Daoy (cell line): Measurements from ENCODE around the gene THAP11. TPM values are rescaled to one million over a fixed set of nuclear protein-coding genes. Genes with fewer than 3 reads are reported as not detected.
A peak's percentile ranks its signal among the peaks of the same experiment; 100 is the strongest.

Experiments used
- DNase-seq: peaks from one replicate; pipeline ENCODE4 v3.0.0-alpha.2; 2015; ENCODE audit warnings: low read depth
- total RNA-seq: library from RNA; depleted of rRNA; stranded (reverse); fragments of >200 nt; shearing (Covaris generic); gene quantifications from 2 replicates; pipeline ENCODE4 v1.2.3, GENCODE V29; 2014; rRNA removed

Gene THAP11
- total RNA-seq: 41.5 and 50.6 TPM in 2 replicates

- peak; percentile 94 for DNase-seq
These were observed at the start of gene THAP11 for GRCh38 chr16:67841816-67842508. Gene THAP11, plus strand, starts transcription at chr16:67842320. Its CDS starts 235 bp downstream, at chr16:67842555.

- no peak for DNase-seq
These were observed 45.9 kb upstream of the THAP11 start for GRCh38 chr16:67796099-67796718.

GRCh38 chr16:67800338-67800926, 41.7 kb upstream of the THAP11 start:
- no peak for DNase-seq

GRCh38 chr16:67801241-67801640, 40.9 kb upstream of the THAP11 start:
- DNase-seq: no peak

- no peak for DNase-seq
These were observed 40.2 kb upstream of the THAP11 start for GRCh38 chr16:67801883-67802282.

- DNase-seq: no peak
These were observed 38.2 kb upstream of the THAP11 start for GRCh38 chr16:67803894-67804293.

- no peak for DNase-seq
These were observed 37.1 kb upstream of the THAP11 start for GRCh38 chr16:67804853-67805542.

GRCh38 chr16:67805718-67806427, 36.2 kb upstream of the THAP11 start:
- DNase-seq: peak; percentile 6

- peak; percentile 98 for DNase-seq
These were observed 35.5 kb upstream of the THAP11 start, which contains the start of the genes RANBP10 and TSNAXIP1 for GRCh38 chr16:67806428-67807147. Gene RANBP10, minus strand, starts transcription at chr16:67806560. Its CDS starts 24 bp downstream, at chr16:67806536. Gene TSNAXIP1, plus strand, starts transcription at chr16:67806889. Its CDS starts 261 bp downstream, at chr16:67807150.

GRCh38 chr16:67807148-67807682, 34.9 kb upstream of the THAP11 start:
- DNase-seq: no peak

- DNase-seq: no peak
These were observed 30.2 kb upstream of the THAP11 start for GRCh38 chr16:67811899-67812298.

GRCh38 chr16:67814567-67814966, 27.6 kb upstream of the THAP11 start:
- DNase-seq: no peak

GRCh38 chr16:67820608-67821259, 21.4 kb upstream of the THAP11 start:
- no peak for DNase-seq

GRCh38 chr16:67822511-67822910, 19.6 kb upstream of the THAP11 start:
- no peak for DNase-seq

GRCh38 chr16:67825119-67825518, 17.0 kb upstream of the THAP11 start:
- no peak for DNase-seq

GRCh38 chr16:67825906-67826305, 16.2 kb upstream of the THAP11 start:
- no peak for DNase-seq

- DNase-seq: no peak
These were observed 13.5 kb upstream of the THAP11 start for GRCh38 chr16:67828651-67829050.

- peak; percentile 66 for DNase-seq
These were observed 9.1 kb upstream of the THAP11 start for GRCh38 chr16:67833030-67833414.

GRCh38 chr16:67833415-67834241, 8.5 kb upstream of the THAP11 start:
- DNase-seq: peak; percentile 88
